ENCODE measurements around the gene RHOBTB3. TPM values are rescaled to one million over a fixed set of nuclear protein-coding genes. Genes with fewer than 3 reads are reported as not detected.

The RHOBTB3 gene
- total and polyA plus RNA-seq, 2 donors (not counting 3 experiments of a cell fraction or from before 2014, with no cell fraction given), result 44.1 to 52.1 TPM

DNA sequence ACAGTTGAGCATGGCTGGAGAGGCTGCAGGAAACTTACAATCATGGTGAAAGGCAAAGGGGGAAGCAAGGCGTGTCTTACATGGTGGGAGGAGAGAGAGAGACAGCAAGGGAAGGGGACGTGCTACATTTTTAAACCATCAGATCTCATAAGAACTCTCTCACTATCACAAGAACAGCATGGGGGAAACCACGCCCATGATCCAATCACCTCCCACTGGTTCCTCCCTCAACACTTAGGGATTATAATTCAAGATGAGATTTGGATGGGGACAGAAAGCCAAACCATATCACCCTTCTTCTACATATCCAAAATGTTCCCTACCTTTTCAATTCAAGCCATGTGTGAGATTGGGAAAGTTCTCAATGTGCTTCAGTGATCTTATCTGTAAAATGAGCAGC is 114.3 kb downstream of the RHOBTB3 start:
- TF ChIP-seq JUN (IDR thresholded peaks at IDR 0.05; ENCODE audit: borderline replicate concordance, insufficient read depth, insufficient read length, low read depth), result no peak
- TF ChIP-seq POLR2A (IDR thresholded peaks at IDR 0.05; ENCODE audit: low read depth, low read length), result no peak
- TF ChIP-seq GATA2 (IDR thresholded peaks at IDR 0.05; ENCODE audit: insufficient read depth, insufficient read length, low read depth, low read length), result no peak
- TF ChIP-seq, protein P1, sequence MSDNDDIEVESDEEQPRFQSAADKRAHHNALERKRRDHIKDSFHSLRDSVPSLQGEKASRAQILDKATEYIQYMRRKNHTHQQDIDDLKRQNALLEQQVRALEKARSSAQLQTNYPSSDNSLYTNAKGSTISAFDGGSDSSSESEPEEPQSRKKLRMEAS (IDR thresholded peaks at IDR 0.05; ENCODE audit: insufficient read depth, insufficient read length), result no peak
- TF ChIP-seq CTCF (IDR thresholded peaks at IDR 0.05; ENCODE audit: extremely low read depth in 1 of 2, insufficient read depth in 1 of 2, low read depth in 1 of 2, low read length in 2 of 2), result no peak
- no peak for TF ChIP-seq EZH2 (IDR thresholded peaks at IDR 0.05; ENCODE audit: borderline replicate concordance, low read depth, low read length, severe bottlenecking)
- no peak for TF ChIP-seq FOS (IDR thresholded peaks at IDR 0.05; ENCODE audit: borderline replicate concordance, insufficient read depth, low read length)
- no peak for TF ChIP-seq POLR2AphosphoS5 (IDR thresholded peaks at IDR 0.05; ENCODE audit: insufficient read depth, low read depth, low read length)
- no peak for TF ChIP-seq MYC (IDR thresholded peaks at IDR 0.05; ENCODE audit: low read depth, low read length)
- intact Hi-C loops (cut with micrococcal nuclease), result no loop called here
- FAIRE-seq, result no peak

More for the DNA sequence above, 114.3 kb downstream of the RHOBTB3 start:
- no peak overlapping the region for H3K4me2 ChIP-seq (ENCODE audit: insufficient read depth, low read length)
- H3K27ac ChIP-seq (ENCODE audit: insufficient read depth, low read depth, low read length), result no peak overlapping the region
- dilution Hi-C loops (cut with MboI; ENCODE audit: extremely low pct_ligation_motif_present, low sequenced_read_pairs), result loop anchor here (25.0 kb wide), 1 partner anchor 208 kb away; the partner anchor contains the start of gene RFESD
- no peak overlapping the region for H2AFZ ChIP-seq (ENCODE audit: low read depth, low read length)
- H4K20me1 ChIP-seq (replicated peaks; ENCODE audit: control insufficient read depth, extremely low read depth, insufficient read depth, low read length), result no peaks in the 10 kb centered on the region
- H3K4me1 ChIP-seq (ENCODE audit: control insufficient read depth, extremely low read depth, insufficient read depth, low read length), result no peaks in the 10 kb centered on the region
- CTCF ChIA-PET, result interaction anchor here (1.4 to 14.6 kb wide), 4 partner anchors 62 to 200 kb away, joined by 4 to 201 read pairs (median 33); partner anchors contain the start of gene RFESD
- H3K36me3 ChIP-seq (ENCODE audit: control insufficient read depth in 2 of 2, extremely low read depth in 1 of 2, insufficient read depth in 2 of 2, low read length in 2 of 2), result no peaks in the 10 kb centered on the region
- H3K9ac ChIP-seq (replicated peaks; ENCODE audit: extremely low read depth, insufficient read depth, low read length), result no peak overlapping the region
- no peaks in the 10 kb centered on the region for H3K27me3 ChIP-seq (ENCODE audit: control insufficient read depth in 2 of 2, insufficient read depth in 2 of 2, low read length in 2 of 2)
- H3K79me2 ChIP-seq (ENCODE audit: control insufficient read depth, insufficient read depth, low read length), result no peaks in the 10 kb centered on the region
- no peak for DNase-seq (ENCODE audit: low read depth, low spot score)
- no TSS peak for BruUV-seq (replicated peaks)
- H3K9me3 ChIP-seq (replicated peaks; ENCODE audit: control insufficient read depth, insufficient read depth, low read length), result no peaks in the 10 kb centered on the region
- H3K9me1 ChIP-seq (replicated peaks; ENCODE audit: control insufficient read depth, extremely low read depth, insufficient read depth, low read length), result no peaks in the 10 kb centered on the region
- POLR2A ChIA-PET, result no interaction called here
- no peak overlapping the region for H3K4me3 ChIP-seq (replicated peaks in 1 of 3; ENCODE audit: insufficient read depth in 1 of 3, low read depth in 1 of 3, low read length in 3 of 3)

Other genes with a start within 250 kb of the RHOBTB3 start
- gene SKIC3, start 176.4 kb upstream of the RHOBTB3 start, total RNA-seq, result 92.6 and 100 TPM in 2 replicates
- gene SKIC3, start 176.4 kb upstream of the RHOBTB3 start, polyA plus RNA-seq, result 14.2 and 18.8 TPM in 2 replicates
- gene ARSK, start 176.2 kb upstream of the RHOBTB3 start, total RNA-seq, result 4.9 and 5.3 TPM in 2 replicates
- gene ARSK, start 176.2 kb upstream of the RHOBTB3 start, polyA plus RNA-seq, result 2.8 and 3.7 TPM in 2 replicates
- gene GPR150, start 111.2 kb upstream of the RHOBTB3 start, total RNA-seq, result 0.31 and 0.35 TPM in 2 replicates
- 0.16 and 0.28 TPM in 2 replicates for gene GPR150, start 111.2 kb upstream of the RHOBTB3 start, polyA plus RNA-seq
- gene RFESD, start 84.6 kb upstream of the RHOBTB3 start, total RNA-seq, result 1.1 and 2.0 TPM in 2 replicates
- gene RFESD, start 84.6 kb upstream of the RHOBTB3 start, polyA plus RNA-seq, result 0.57 and 0.88 TPM in 2 replicates
- gene SPATA9, start 48.3 kb upstream of the RHOBTB3 start, total RNA-seq, result not detected in 2 replicates
- gene SPATA9, start 48.3 kb upstream of the RHOBTB3 start, polyA plus RNA-seq, result 0.07 TPM in 1 of 2 replicates, not detected in the other
- 13.3 and 14.2 TPM in 2 replicates for gene GLRX, start 91.4 kb downstream of the RHOBTB3 start, total RNA-seq
- gene GLRX, start 91.4 kb downstream of the RHOBTB3 start, polyA plus RNA-seq, result 25.3 and 40.3 TPM in 2 replicates
- gene ELL2, start 230.5 kb downstream of the RHOBTB3 start, total RNA-seq, result 26.0 and 39.8 TPM in 2 replicates
- gene ELL2, start 230.5 kb downstream of the RHOBTB3 start, polyA plus RNA-seq, result 6.1 and 6.8 TPM in 2 replicates

Measured in endothelial cell of umbilical vein (primary cell).